GM21737 (cell line): ENCODE results near the gene PHLDB2.

Experiments used
- ATAC-seq: cut with Tn5 transposase; IDR thresholded peaks from one replicate; pipeline ENCODE4 v1.9.1; 2021; ENCODE audit warnings: mild to moderate bottlenecking, moderate library complexity; ENCODE audit not compliant: unreplicated experiment

The PHLDB2 gene

GRCh38 chr3:111921181-111921580 is 62.1 kb downstream of the PHLDB2 start:
- no peak for ATAC-seq

GRCh38 chr3:111923095-111923771 is 64.2 kb downstream of the PHLDB2 start:
- ATAC-seq: no peak

GRCh38 chr3:111923806-111924205 is 64.7 kb downstream of the PHLDB2 start:
- no peak for ATAC-seq

GRCh38 chr3:111924283-111924682 is 65.2 kb downstream of the PHLDB2 start:
- no peak for ATAC-seq

GRCh38 chr3:111926266-111926676 is 67.2 kb downstream of the PHLDB2 start:
- no peak for ATAC-seq

- ATAC-seq: no peak
These were observed 69.5 kb downstream of the PHLDB2 start for GRCh38 chr3:111928613-111929012.

GRCh38 chr3:111929484-111929883 is 70.4 kb downstream of the PHLDB2 start:
- no peak for ATAC-seq

- ATAC-seq: no peak
These were observed 73.9 kb downstream of the PHLDB2 start for GRCh38 chr3:111932946-111933345.

- ATAC-seq: no peak
These were observed 77.3 kb downstream of the PHLDB2 start for GRCh38 chr3:111936191-111936841.

- ATAC-seq: no peak
These were observed 77.9 kb downstream of the PHLDB2 start for GRCh38 chr3:111936967-111937366.

- ATAC-seq: no peak
These were observed 78.8 kb downstream of the PHLDB2 start for GRCh38 chr3:111937871-111938270.

- ATAC-seq: no peak
These were observed 80.8 kb downstream of the PHLDB2 start for GRCh38 chr3:111939873-111940272.

GRCh38 chr3:111943533-111943932 is 84.5 kb downstream of the PHLDB2 start:
- ATAC-seq: no peak

- no peak for ATAC-seq
These were observed 85.3 kb downstream of the PHLDB2 start for GRCh38 chr3:111944372-111944771.

GRCh38 chr3:111947231-111947630 is 88.2 kb downstream of the PHLDB2 start:
- no peak for ATAC-seq

GRCh38 chr3:111948786-111949185 is 89.7 kb downstream of the PHLDB2 start:
- ATAC-seq: no peak

- ATAC-seq: no peak
These were observed 90.6 kb downstream of the PHLDB2 start for GRCh38 chr3:111949712-111950111.

GRCh38 chr3:111951032-111951431 is 92.0 kb downstream of the PHLDB2 start:
- ATAC-seq: no peak

GRCh38 chr3:111952086-111952485 is 93.0 kb downstream of the PHLDB2 start:
- ATAC-seq: no peak

GRCh38 chr3:111952866-111953450 is 93.9 kb downstream of the PHLDB2 start:
- no peak for ATAC-seq

GRCh38 chr3:111954228-111954990 is 95.3 kb downstream of the PHLDB2 start:
- ATAC-seq: no peak

GRCh38 chr3:111955876-111956275 is 96.8 kb downstream of the PHLDB2 start:
- ATAC-seq: no peak
